ENCODE results near the gene P2RY12.

P2RY12 gene

GRCh38 chr3:151384741-151385174, at the start of gene P2RY12:
Gene P2RY12 (minus strand): TSS chr3:151384753. CDS start chr3:151338845, 45,908 bp downstream.
- no peak for FAIRE-seq

- FAIRE-seq: no peak
Observed at GRCh38 chr3:151432616-151433372, 48.2 kb upstream of the P2RY12 start.

GRCh38 chr3:151431940-151432339, 47.4 kb upstream of the P2RY12 start:
- no peak for FAIRE-seq

- no peak for FAIRE-seq
Observed at GRCh38 chr3:151430821-151431484, 46.4 kb upstream of the P2RY12 start.

- no peak for FAIRE-seq
Observed at GRCh38 chr3:151428386-151428785, 43.8 kb upstream of the P2RY12 start.

- no peak for FAIRE-seq
Observed at GRCh38 chr3:151426341-151426657, 41.7 kb upstream of the P2RY12 start.

GRCh38 chr3:151425627-151426340, 41.2 kb upstream of the P2RY12 start:
- no peak for FAIRE-seq

- no peak for FAIRE-seq
Observed at GRCh38 chr3:151423091-151423490, 38.5 kb upstream of the P2RY12 start.

GRCh38 chr3:151421938-151422337, 37.4 kb upstream of the P2RY12 start:
- no peak for FAIRE-seq

GRCh38 chr3:151419806-151420205, 35.3 kb upstream of the P2RY12 start:
- FAIRE-seq: no peak

- FAIRE-seq: no peak
Observed at GRCh38 chr3:151415289-151415688, 30.7 kb upstream of the P2RY12 start.

- no peak for FAIRE-seq
Observed at GRCh38 chr3:151412989-151413388, 28.4 kb upstream of the P2RY12 start.

- no peak for FAIRE-seq
Observed at GRCh38 chr3:151410891-151411559, 26.5 kb upstream of the P2RY12 start.

GRCh38 chr3:151407928-151408327, 23.4 kb upstream of the P2RY12 start:
- no peak for FAIRE-seq

- FAIRE-seq: no peak
Observed at GRCh38 chr3:151404316-151404715, 19.8 kb upstream of the P2RY12 start.

GRCh38 chr3:151403246-151403645, 18.7 kb upstream of the P2RY12 start:
- FAIRE-seq: no peak

- no peak for FAIRE-seq
Observed at GRCh38 chr3:151402349-151402748, 17.8 kb upstream of the P2RY12 start.

GRCh38 chr3:151400341-151400740, 15.8 kb upstream of the P2RY12 start:
- no peak for FAIRE-seq

- FAIRE-seq: no peak
Observed at GRCh38 chr3:151398895-151399294, 14.3 kb upstream of the P2RY12 start.

- FAIRE-seq: no peak
Observed at GRCh38 chr3:151395806-151396205, 11.3 kb upstream of the P2RY12 start.

GRCh38 chr3:151394611-151395010, 10.1 kb upstream of the P2RY12 start:
- no peak for FAIRE-seq

- FAIRE-seq: no peak
Observed at GRCh38 chr3:151393941-151394340, 9.4 kb upstream of the P2RY12 start.

- FAIRE-seq: no peak
Observed at GRCh38 chr3:151393146-151393830, 8.7 kb upstream of the P2RY12 start.
